ENCODE data around the gene MGMT.

GRCh38 chr10:129717816-129718547, 250.9 kb downstream of the MGMT start:
- TF ChIP-seq POLR2A (IDR thresholded peaks at IDR 0.05; ENCODE audit: low read length): no peak
- no peak for TF ChIP-seq GATA1 (IDR thresholded peaks at IDR 0.05; ENCODE audit: low read depth, low read length)

Data from erythroblast (primary cell).